Thyroid gland (tissue), 4 donors: Measurements from ENCODE around the gene MMAB. TPM values are rescaled to one million over a fixed set of nuclear protein-coding genes. Genes with fewer than 3 reads are reported as not detected.
A peak's percentile ranks its signal among the peaks of the same experiment; 100 is the strongest.

Source experiments
- DNase-seq, 2 donors: peaks; one replicate each; pipeline ENCODE4 v3.0.0-alpha.2; 2019
- H3K27ac ChIP-seq, 3 donors: fragments of 200-600 bp; sonication (generic); 1 replicate in 2 of 3; 2 replicates in 1 of 3; pipeline ENCODE4 v1.5.1; 2016 to 2019; ENCODE audit warnings: mild to moderate bottlenecking in 1 of 3, moderate library complexity in 1 of 3
- H3K27me3 ChIP-seq: fragments of 200-600 bp; sonication (generic); one replicate; pipeline ENCODE4 v1.5.1; 2019
- H3K36me3 ChIP-seq, 2 donors: fragments of 200-600 bp; sonication (generic); one replicate each; pipeline ENCODE4 v1.5.1; 2016 to 2019
- H3K4me1 ChIP-seq, 2 donors: fragments of 200-600 bp; sonication (generic); one replicate each; pipeline ENCODE4 v1.5.1; 2017 to 2019
- H3K4me3 ChIP-seq, 3 donors: fragments of 200-600 bp; sonication (generic); replicated peaks in 1 of 3; 1 replicate in 2 of 3; 2 replicates in 1 of 3; pipeline ENCODE4 v1.5.1; 2016; ENCODE audit warnings: mild to moderate bottlenecking in 1 of 3
- H3K9me3 ChIP-seq: fragments of 200-600 bp; sonication (generic); one replicate; pipeline ENCODE4 v1.5.1; 2017
- POLR2A ChIP-seq, 2 donors: fragments of 450-650 bp; IDR thresholded peaks; one replicate each; pipeline ENCODE4 v1.6.1; 2017; ENCODE audit warnings: antibody characterized with exemption in 2 of 2, mild to moderate bottlenecking in 2 of 2, moderate library complexity in 1 of 2
- WGBS, 2 donors: methylation state at CpG; one replicate each; pipeline ENCODE4 v1.1.5; 2017; 5-methylcytosine and 5-hydroxymethylcytosine counted together
- intact Hi-C: fragments of 100-400 bp; cut with DNase I; formaldehyde crosslinking; loops from one replicate; pipeline ENCODE4 v1.15.1; 2023
- total RNA-seq, 4 donors: library from RNA; depleted of rRNA; stranded (reverse); fragments of >200 nt; gene quantifications; one replicate each; pipeline ENCODE4 v1.2.3, GENCODE V29; 2016
- TF ChIP-seq, protein P1 (sequence below), 6 experiments: fragments of 200-600 bp in 3 of 6; fragments of 450-650 bp in 3 of 6; sonication (generic) in 3 of 6; IDR thresholded peaks; one replicate each; pipeline ENCODE4 v1.5.1; 2016 to 2019; ENCODE audit warnings: antibody characterized with exemption in 6 of 6, mild to moderate bottlenecking in 2 of 6, inconsistent platforms in 1 of 6, moderate library complexity in 1 of 6

The MMAB gene
- total RNA-seq, 4 donors from 2014 or later, result 40.3 to 82.2 (median 69.7) TPM

DNA sequence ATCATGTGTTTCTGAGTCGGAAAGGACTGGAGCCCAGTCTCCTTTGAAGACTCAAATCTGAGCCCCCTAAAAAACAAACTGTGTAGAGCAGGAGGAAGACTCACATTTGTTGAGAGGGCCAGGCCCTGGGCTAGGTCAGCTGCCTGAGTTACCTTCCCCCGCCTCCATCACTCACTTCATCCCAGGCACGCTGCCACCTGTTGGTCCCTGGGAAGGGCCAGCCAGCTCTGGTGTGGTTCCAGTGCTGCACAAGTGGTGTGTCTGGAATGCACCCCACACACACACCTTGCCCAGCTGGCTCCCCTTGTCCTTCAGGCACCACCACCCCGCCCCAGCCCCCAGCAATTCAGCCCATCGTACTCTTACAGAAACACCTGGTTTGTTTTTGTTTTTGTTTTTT is 9.3 kb upstream of the MMAB start:
- intact Hi-C loops, result no loop called here
- peaks cover 26 to 38% of the 10 kb centered on the region in 2 donors for H3K4me1 ChIP-seq
- DNase-seq, result peak; percentile 98 to 99
- 27 to 31% methylated on average over 5 of the region's 5 CpGs for WGBS, 2 donors
- H3K4me3 ChIP-seq, result no peak overlapping the region
- no peaks in the 10 kb centered on the region for H3K9me3 ChIP-seq
- TF ChIP-seq, protein P1, sequence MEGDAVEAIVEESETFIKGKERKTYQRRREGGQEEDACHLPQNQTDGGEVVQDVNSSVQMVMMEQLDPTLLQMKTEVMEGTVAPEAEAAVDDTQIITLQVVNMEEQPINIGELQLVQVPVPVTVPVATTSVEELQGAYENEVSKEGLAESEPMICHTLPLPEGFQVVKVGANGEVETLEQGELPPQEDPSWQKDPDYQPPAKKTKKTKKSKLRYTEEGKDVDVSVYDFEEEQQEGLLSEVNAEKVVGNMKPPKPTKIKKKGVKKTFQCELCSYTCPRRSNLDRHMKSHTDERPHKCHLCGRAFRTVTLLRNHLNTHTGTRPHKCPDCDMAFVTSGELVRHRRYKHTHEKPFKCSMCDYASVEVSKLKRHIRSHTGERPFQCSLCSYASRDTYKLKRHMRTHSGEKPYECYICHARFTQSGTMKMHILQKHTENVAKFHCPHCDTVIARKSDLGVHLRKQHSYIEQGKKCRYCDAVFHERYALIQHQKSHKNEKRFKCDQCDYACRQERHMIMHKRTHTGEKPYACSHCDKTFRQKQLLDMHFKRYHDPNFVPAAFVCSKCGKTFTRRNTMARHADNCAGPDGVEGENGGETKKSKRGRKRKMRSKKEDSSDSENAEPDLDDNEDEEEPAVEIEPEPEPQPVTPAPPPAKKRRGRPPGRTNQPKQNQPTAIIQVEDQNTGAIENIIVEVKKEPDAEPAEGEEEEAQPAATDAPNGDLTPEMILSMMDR (IDR thresholded peaks at IDR 0.05), result no peak
- TF ChIP-seq POLR2A (IDR thresholded peaks at IDR 0.05), result no peak
- H3K36me3 ChIP-seq, result peaks cover 11 to 22% of the 10 kb centered on the region in 2 donors
- H3K27me3 ChIP-seq, result no peaks in the 10 kb centered on the region
- H3K27ac ChIP-seq, result peak overlapping the region; percentile 71 to 95 (median 95)

DNA sequence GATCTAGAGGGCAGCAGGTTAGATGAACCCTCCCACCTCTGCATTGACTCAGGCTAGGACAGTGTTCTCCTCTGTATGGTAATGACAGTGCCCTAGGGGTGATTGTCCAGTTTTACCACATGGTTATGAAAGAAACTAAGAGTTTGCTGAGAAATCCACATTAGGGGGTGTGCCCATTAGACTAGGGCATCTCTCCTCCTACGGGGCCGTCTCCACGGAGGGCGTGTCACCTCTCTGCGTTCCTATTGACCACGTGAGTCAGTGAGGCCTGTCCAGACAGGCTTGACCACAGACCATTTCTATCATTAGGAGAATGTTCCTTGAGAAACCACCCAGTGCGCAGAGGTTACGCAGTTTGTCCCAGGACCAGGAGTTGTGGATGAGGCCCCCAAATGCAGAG is 8.6 kb upstream of the MMAB start:
- peaks cover 17 to 26% of the 10 kb centered on the region in 2 donors for H3K36me3 ChIP-seq
- H3K27ac ChIP-seq, result peak overlapping the region; percentile 71 to 95 (median 95)
- H3K9me3 ChIP-seq, result no peaks in the 10 kb centered on the region
- 69 to 79% methylated on average over 7 to 8 of the region's 8 CpGs for WGBS, 2 donors
- H3K27me3 ChIP-seq, result no peaks in the 10 kb centered on the region
- no peak overlapping the region for H3K4me3 ChIP-seq
- H3K4me1 ChIP-seq, result peaks cover 19 to 31% of the 10 kb centered on the region in 2 donors
- DNase-seq, result peak; percentile 54 to 70
- TF ChIP-seq POLR2A (IDR thresholded peaks at IDR 0.05), result peak in 1 of 2 donors; percentile 6
- TF ChIP-seq, protein P1 (IDR thresholded peaks at IDR 0.05), result no peak
- intact Hi-C loops, result no loop called here

DNA sequence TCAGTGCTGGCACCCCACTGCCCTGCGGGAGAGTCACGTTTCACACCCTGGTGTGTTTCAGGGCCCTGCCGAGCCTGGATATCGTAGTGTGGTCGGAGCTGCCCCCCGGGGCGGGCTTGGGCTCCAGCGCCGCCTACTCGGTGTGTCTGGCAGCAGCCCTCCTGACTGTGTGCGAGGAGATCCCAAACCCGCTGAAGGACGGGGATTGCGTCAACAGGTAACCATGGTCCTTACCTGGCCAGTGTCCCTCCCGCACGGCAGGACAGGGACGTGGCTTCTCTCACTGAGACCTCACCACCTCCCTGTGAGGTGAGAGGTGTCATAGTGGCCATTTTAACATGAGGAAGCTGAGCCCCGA is 8.0 kb upstream of the MMAB start:
- TF ChIP-seq, protein P1 (IDR thresholded peaks at IDR 0.05), result no peak
- TF ChIP-seq POLR2A (IDR thresholded peaks at IDR 0.05), result no peak
- Histone ChIP-seq H3K27ac (peak overlapping the region; percentile 71 to 95 (median 95)), H3K27me3 (no peaks in the 10 kb centered on the region), H3K9me3 (no peaks in the 10 kb centered on the region), H3K4me3 (no peak overlapping the region), H3K4me1 (peaks cover 15 to 25% of the 10 kb centered on the region in 2 donors), H3K36me3 (peaks cover 23 to 26% of the 10 kb centered on the region in 2 donors)
- WGBS, 2 donors, result 85 to 92% methylated on average over 2 to 15 of the region's 18 CpGs
- intact Hi-C loops, result no loop called here
- DNase-seq, result no peak

DNA sequence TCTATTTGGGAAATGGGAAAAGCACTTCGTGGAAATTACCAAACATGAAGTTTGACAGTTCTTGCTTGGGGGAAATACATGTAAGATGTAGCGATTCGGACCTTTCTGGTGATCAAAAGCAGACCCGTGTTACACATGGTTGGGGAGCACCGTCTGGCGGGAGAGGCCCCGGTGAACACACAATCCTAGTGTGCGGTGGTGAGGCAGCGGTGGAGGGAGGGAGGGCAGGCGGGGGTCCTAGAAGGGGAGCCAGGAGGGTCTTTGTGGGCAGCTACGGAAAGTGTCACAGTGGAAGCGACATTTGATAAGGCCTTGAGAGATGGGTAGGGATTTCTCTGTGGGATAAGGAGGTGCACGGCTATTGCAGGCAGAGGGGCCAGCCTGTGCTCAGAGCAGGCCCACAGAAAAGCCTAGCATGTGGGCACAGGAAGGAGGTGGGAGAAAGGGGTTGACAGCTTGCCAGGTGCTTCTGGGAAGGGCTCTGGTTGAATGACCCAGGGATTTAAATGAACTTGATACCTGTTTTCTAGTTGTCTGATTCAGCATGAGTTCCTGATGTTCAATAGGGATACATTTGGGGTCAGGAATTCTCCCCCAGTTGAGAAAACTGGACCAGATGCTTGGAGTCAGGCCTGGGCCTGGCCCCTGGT is 7.5 kb upstream of the MMAB start:
- intact Hi-C loops, result no loop called here
- WGBS, 2 donors, result 72 to 77% methylated on average over 13 of the region's 13 CpGs
- no peaks in the 10 kb centered on the region for H3K27me3 ChIP-seq
- no peaks in the 10 kb centered on the region for H3K9me3 ChIP-seq
- peaks cover 15 to 23% of the 10 kb centered on the region in 2 donors for H3K4me1 ChIP-seq
- no peak for TF ChIP-seq POLR2A (IDR thresholded peaks at IDR 0.05)
- TF ChIP-seq, protein P1 (IDR thresholded peaks at IDR 0.05), result no peak
- H3K4me3 ChIP-seq, result no peak overlapping the region
- peak overlapping the region; percentile 71 to 95 (median 95) for H3K27ac ChIP-seq
- H3K36me3 ChIP-seq, result peaks cover 25 to 30% of the 10 kb centered on the region in 2 donors
- DNase-seq, result peak; percentile 91 to 92

DNA sequence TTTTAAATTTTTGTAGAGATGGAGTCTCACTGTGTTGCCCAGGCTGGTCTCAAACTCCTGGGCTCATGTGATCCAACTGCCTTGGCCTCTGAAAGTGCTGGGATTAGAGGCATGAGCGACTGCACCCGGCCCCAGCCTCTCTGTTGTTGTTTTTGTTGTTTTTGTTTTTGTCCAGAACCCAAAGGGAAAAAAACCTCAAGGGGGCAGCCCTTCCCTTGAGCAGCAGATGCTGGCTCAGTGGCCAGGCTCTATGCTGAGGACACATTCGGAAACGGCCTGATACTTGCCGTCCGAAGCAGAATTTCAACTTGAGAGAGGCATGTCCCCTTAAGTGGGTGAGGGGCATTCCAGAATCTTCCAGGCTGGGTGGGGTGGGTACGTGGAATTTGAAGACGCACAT is 7.0 kb upstream of the MMAB start:
- 75 to 81% methylated on average over 8 of the region's 8 CpGs for WGBS, 2 donors
- Histone ChIP-seq H3K27me3 (no peaks in the 10 kb centered on the region), H3K36me3 (peaks cover 25 to 33% of the 10 kb centered on the region in 2 donors)

More for the DNA sequence above, 7.0 kb upstream of the MMAB start:
- intact Hi-C loops, result no loop called here
- Histone ChIP-seq H3K4me1 (peaks cover 15 to 23% of the 10 kb centered on the region in 2 donors), H3K27ac (peak overlapping the region; percentile 71 to 95 (median 95)), H3K4me3 (no peak overlapping the region), H3K9me3 (no peaks in the 10 kb centered on the region)
- TF ChIP-seq, protein P1 (IDR thresholded peaks at IDR 0.05), result no peak
- TF ChIP-seq POLR2A (IDR thresholded peaks at IDR 0.05), result no peak
- no peak for DNase-seq
